IMR-90 (cell line): Measurements from ENCODE around the gene NR4A2. TPM values are rescaled to one million over a fixed set of nuclear protein-coding genes. Genes with fewer than 3 reads are reported as not detected.

ENCODE experiments used
- ATAC-seq: fragments of 200-7000 bp; cut with Tn5 transposase; 2 replicates; pipeline ENCODE4 v1.9.1; 2020; ENCODE audit warnings: low read depth, mild to moderate bottlenecking, moderate library complexity
- BruUV-seq: library from RNA; stranded (reverse); fragments of 400-500 nt; replicated peaks from 2 replicates; lab custom pipeline; 2021; lab: Mats Ljungman, UMichigan
- CTCF ChIA-PET: fragments of 300-600 bp; formaldehyde crosslinking; extraction: SDS; loops from one replicate; lab custom pipeline; 2021; ENCODE audit warnings: antibody characterized with exemption; lab: Yijun Ruan, JAX
- POLR2A ChIA-PET: fragments of 300-600 bp; sonication (Branson Sonifier 250); formaldehyde crosslinking; loops from one replicate; lab custom pipeline; 2022; ENCODE audit warnings: antibody characterized with exemption; ENCODE audit not compliant: unreplicated experiment; lab: Charles Lee
- DNase-seq: peaks from one replicate; pipeline ENCODE4 v3.0.0; 2013
- H2AFZ ChIP-seq: replicated peaks from 2 replicates; pipeline ENCODE3; 2013; ENCODE audit warnings: low read length, mild to moderate bottlenecking; ENCODE audit not compliant: poor library complexity
- H2AK5ac ChIP-seq: 2 replicates; pipeline ENCODE4 v1.6.1; 2013; ENCODE audit warnings: low read depth, low read length, inconsistent platforms
- H2AK9ac ChIP-seq: replicated peaks from 2 replicates; pipeline ENCODE3; 2013; ENCODE audit warnings: mild to moderate bottlenecking, low read depth, low read length, moderate library complexity; ENCODE audit not compliant: poor library complexity
- H2BK120ac ChIP-seq: 2 replicates; pipeline ENCODE4 v1.6.1; 2013; ENCODE audit warnings: low read depth, low read length, inconsistent platforms
- H2BK15ac ChIP-seq: 3 replicates; pipeline ENCODE4 v1.6.1; 2013; ENCODE audit warnings: low read depth, low read length, inconsistent platforms
- H2BK20ac ChIP-seq: 2 replicates; pipeline ENCODE4 v1.6.1; 2013; ENCODE audit warnings: low read depth, mild to moderate bottlenecking, inconsistent platforms, low read length, moderate library complexity
- H2BK5ac ChIP-seq: 2 replicates; pipeline ENCODE4 v1.6.1; 2013; ENCODE audit warnings: mild to moderate bottlenecking, low read depth, low read length, inconsistent platforms; ENCODE audit not compliant: poor library complexity, severe bottlenecking
- H3K14ac ChIP-seq: replicated peaks from 2 replicates; pipeline ENCODE4 v1.6.1; 2013; ENCODE audit warnings: low read depth, low read length, inconsistent platforms
- H3K18ac ChIP-seq: 2 replicates; pipeline ENCODE4 v1.6.1; 2013; ENCODE audit warnings: low read depth, low read length, control low read depth
- H3K23ac ChIP-seq: 2 replicates; pipeline ENCODE4 v1.6.1; 2013; ENCODE audit warnings: low read depth, low read length, inconsistent platforms
- H3K27ac ChIP-seq: 2 replicates; pipeline ENCODE4 v1.5.1; 2013; ENCODE audit warnings: mild to moderate bottlenecking, control low read depth, low read length; ENCODE audit not compliant: insufficient read depth
- H3K27me3 ChIP-seq: 2 replicates; pipeline ENCODE4 v1.6.1; 2013; ENCODE audit warnings: low read length; ENCODE audit not compliant: control insufficient read depth, insufficient read depth
- H3K36me3 ChIP-seq: 2 replicates; pipeline ENCODE4 v1.6.1; 2013; ENCODE audit warnings: low read length, mixed read lengths; ENCODE audit not compliant: control insufficient read depth, insufficient read depth
- H3K4ac ChIP-seq: 2 replicates; pipeline ENCODE4 v1.6.1; 2013; ENCODE audit warnings: low read depth, low read length, inconsistent platforms
- H3K4me1 ChIP-seq: 2 replicates; pipeline ENCODE4 v1.6.1; 2013; ENCODE audit warnings: low read length, mixed read lengths; ENCODE audit not compliant: control insufficient read depth, insufficient read depth
- H3K4me2 ChIP-seq: 2 replicates; pipeline ENCODE4 v1.6.1; 2013; ENCODE audit warnings: low read depth, mild to moderate bottlenecking, control low read depth, low read length, moderate library complexity
- H3K4me3 ChIP-seq: 2 replicates; pipeline ENCODE4 v1.5.1; 2013; ENCODE audit warnings: low read depth, mild to moderate bottlenecking, control low read depth, low read length, moderate library complexity; ENCODE audit not compliant: insufficient read depth
- H3K56ac ChIP-seq: 2 replicates; pipeline ENCODE4 v1.6.1; 2013; ENCODE audit warnings: low read length, inconsistent platforms; ENCODE audit not compliant: insufficient read depth; ENCODE audit errors: extremely low read depth
- H3K79me1 ChIP-seq, 2 experiments: 2 replicates each; pipeline ENCODE4 v1.6.1; 2013; ENCODE audit warnings: low read length in 2 of 2, inconsistent platforms in 1 of 2, low read depth in 1 of 2
- H3K9ac ChIP-seq: 2 replicates; pipeline ENCODE4 v1.6.1; 2013; ENCODE audit warnings: low read depth, low read length, control low read depth
- H3K9me1 ChIP-seq: 2 replicates; pipeline ENCODE4 v1.6.1; 2013; ENCODE audit warnings: low read length, inconsistent platforms; ENCODE audit not compliant: insufficient read depth
- H3K9me3 ChIP-seq: 2 replicates; pipeline ENCODE4 v1.6.1; 2013; ENCODE audit warnings: low read length; ENCODE audit not compliant: control insufficient read depth, insufficient read depth
- H4K20me1 ChIP-seq: 2 replicates; pipeline ENCODE4 v1.6.1; 2013; ENCODE audit warnings: low read length, inconsistent platforms; ENCODE audit not compliant: insufficient read depth
- H4K5ac ChIP-seq: 2 replicates; pipeline ENCODE4 v1.6.1; 2013; ENCODE audit warnings: mild to moderate bottlenecking, low read depth, low read length, control low read depth
- H4K8ac ChIP-seq, 2 experiments: 2 replicates each; pipeline ENCODE4 v1.6.1; 2013; ENCODE audit warnings: low read depth in 2 of 2, low read length in 2 of 2, control low read depth in 1 of 2, inconsistent platforms in 1 of 2
- H4K91ac ChIP-seq: 2 replicates; pipeline ENCODE4 v1.6.1; 2013; ENCODE audit warnings: low read depth, low read length, inconsistent platforms; ENCODE audit not compliant: insufficient read depth
- BHLHE40 ChIP-seq: fragments of 150-350 bp; IDR thresholded peaks from 2 replicates; pipeline ENCODE4 v1.6.1; 2016; ENCODE audit warnings: mild to moderate bottlenecking, low read depth, low read length
- CEBPB ChIP-seq: IDR thresholded peaks from 2 replicates; pipeline ENCODE4 v1.6.1; 2012; ENCODE audit warnings: low read depth, low read length, improper control_type of control experiment
- CHD1 ChIP-seq: IDR thresholded peaks from 2 replicates; pipeline ENCODE4 v1.6.1; 2012; ENCODE audit warnings: low read depth, low read length, improper control_type of control experiment
- CTCF ChIP-seq: conservative IDR thresholded peaks from 2 replicates; pipeline ENCODE4 v1.5.1; 2012; ENCODE audit warnings: mild to moderate bottlenecking, low read depth, low read length, improper control_type of control experiment
- ELK1 ChIP-seq: fragments of 150-350 bp; IDR thresholded peaks from 2 replicates; pipeline ENCODE4 v1.6.1; 2016; ENCODE audit warnings: low read depth, mild to moderate bottlenecking, low read length, moderate library complexity, borderline replicate concordance
- FOS ChIP-seq: fragments of 150-350 bp; IDR thresholded peaks from 2 replicates; pipeline ENCODE4 v1.6.1; 2016; ENCODE audit warnings: low read depth, low read length
- MAFK ChIP-seq: IDR thresholded peaks from 2 replicates; pipeline ENCODE4 v1.6.1; 2012; ENCODE audit warnings: low read depth, low read length, improper control_type of control experiment
- MAZ ChIP-seq: IDR thresholded peaks from 2 replicates; pipeline ENCODE4 v1.6.1; 2012; ENCODE audit warnings: low read depth, mild to moderate bottlenecking, low read length, improper control_type of control experiment, moderate library complexity, borderline replicate concordance
- MXI1 ChIP-seq: IDR thresholded peaks from 2 replicates; pipeline ENCODE4 v1.6.1; 2012; ENCODE audit warnings: low read depth, mild to moderate bottlenecking, low read length, moderate library complexity, borderline replicate concordance
- NFE2L2 ChIP-seq: fragments of 150-350 bp; IDR thresholded peaks from 2 replicates; pipeline ENCODE4 v1.6.1; 2016; ENCODE audit warnings: low read depth, mild to moderate bottlenecking, low read length
- POLR2A ChIP-seq: IDR thresholded peaks from 2 replicates; pipeline ENCODE4 v1.6.1; 2012; ENCODE audit warnings: mild to moderate bottlenecking, low read depth, low read length
- RAD21 ChIP-seq: IDR thresholded peaks from 2 replicates; pipeline ENCODE4 v1.6.1; 2012; ENCODE audit warnings: low read length, improper control_type of control experiment
- RCOR1 ChIP-seq: IDR thresholded peaks from 2 replicates; pipeline ENCODE4 v1.6.1; 2012; ENCODE audit warnings: mild to moderate bottlenecking, low read length, improper control_type of control experiment; ENCODE audit not compliant: insufficient replicate concordance
- RFX5 ChIP-seq: IDR thresholded peaks from 2 replicates; pipeline ENCODE4 v1.8.0; 2012; ENCODE audit warnings: low read depth, mild to moderate bottlenecking, low read length, moderate library complexity
- SMC3 ChIP-seq: fragments of 150-350 bp; IDR thresholded peaks from 2 replicates; pipeline ENCODE4 v1.6.1; 2016; ENCODE audit warnings: low read depth, mild to moderate bottlenecking, antibody characterized with exemption, low read length, moderate library complexity
- USF2 ChIP-seq: fragments of 150-350 bp; IDR thresholded peaks from 2 replicates; pipeline ENCODE4 v1.6.1; 2017; ENCODE audit warnings: mild to moderate bottlenecking, antibody characterized with exemption, low read length, low read depth
- WGBS, 2 experiments: methylation state at CpG; one replicate each; pipeline versions ENCODE4 v1.1.5 to v1.1.7; 2013; ENCODE audit warnings: missing lambda C conversion rate in 2 of 2; ENCODE audit not compliant: insufficient read length in 1 of 2; ENCODE audit errors: extremely low coverage in 2 of 2; 5-methylcytosine and 5-hydroxymethylcytosine counted together
- dilution Hi-C: fragments of 300-500 bp; cut with HindIII; formaldehyde crosslinking; loops from one replicate; pipeline ENCODE4 v1.14.3; 2018; ENCODE audit warnings: low sequenced_read_pairs; ENCODE audit not compliant: unreplicated experiment
- in situ Hi-C: fragments of 300-500 bp; cut with MboI; formaldehyde crosslinking; loops from 3 replicates; pipeline ENCODE4 v1.14.3; 2019; ENCODE audit warnings: low sequenced_read_pairs, inconsistent platforms, mixed read lengths
- intact Hi-C: fragments of 100-400 bp; cut with micrococcal nuclease; formaldehyde crosslinking; loops from 2 replicates; pipeline ENCODE4 v1.10.0; 2022
- polyA plus RNA-seq, 3 experiments: library from polyadenylated mRNA; depleted of rRNA; stranded (reverse); fragments of >200 nt; gene quantifications; 2 replicates each; pipeline ENCODE4 v1.2.3, GENCODE V29; 2012; ENCODE audit warnings: low replicate concordance in 1 of 3
- total RNA-seq: library from RNA; depleted of rRNA; stranded (reverse); fragments of >200 nt; gene quantifications from 2 replicates; pipeline ENCODE4 v1.2.3, GENCODE V29; 2012

NR4A2 gene
- total and polyA plus RNA-seq, 2 of the 4 experiments (the other 2 are of a cell fraction), result 0.72 to 2.3 TPM

GRCh38 chr2:156340377-156340776 is 7.9 kb upstream of the NR4A2 start:
- H2BK20ac ChIP-seq, result no peak overlapping the region
- no peak overlapping the region for H3K27ac ChIP-seq
- H2BK5ac ChIP-seq, result peak overlapping the region; percentile 53
- no peak overlapping the region for H4K91ac ChIP-seq
- no peaks in the 10 kb centered on the region for H3K27me3 ChIP-seq
- H3K36me3 ChIP-seq, result no peaks in the 10 kb centered on the region
- H3K4me3 ChIP-seq, result no peak overlapping the region
- H3K9me3 ChIP-seq, result no peaks in the 10 kb centered on the region
- peak overlapping the region in 1 of 2 experiments; percentile 46; a peak in 1 of 4 replicates for H4K8ac ChIP-seq
- H3K14ac ChIP-seq, result 0 out of 2 replicates have a peak overlapping the region, but pooled peaks have one; percentile 48
- in situ Hi-C loops (loop anchor here (25.0 kb wide), 3 partner anchors 247 to 1522 kb away; no protein-coding TSS in a partner anchor), dilution Hi-C loops (no loop called here), intact Hi-C loops (loop anchor here (2.0 to 5.0 kb wide), 3 partner anchors 96 to 907 kb away; partner anchors contain the start of gene GPD2)
- H3K4me1 ChIP-seq, result no peaks in the 10 kb centered on the region
- POLR2A ChIA-PET, result no interaction called here
- H3K4ac ChIP-seq, result no peak overlapping the region
- no peak for TF ChIP-seq CHD1
- no peak for TF ChIP-seq SMC3
- no peak for TF ChIP-seq RCOR1
- TF ChIP-seq MAFK, result no peak
- no peak for TF ChIP-seq MAZ
- TF ChIP-seq USF2, result no peak
- no peak for TF ChIP-seq POLR2A
- TF ChIP-seq NFE2L2, result no peak
- no peak for TF ChIP-seq RFX5
- TF ChIP-seq ELK1, result no peak
- no peak for TF ChIP-seq MXI1
- no peak for TF ChIP-seq CEBPB
- TF ChIP-seq BHLHE40, result no peak
- no peak for TF ChIP-seq FOS
- no peak for TF ChIP-seq CTCF
- no peak for TF ChIP-seq RAD21
- H3K4me2 ChIP-seq, result peak overlapping the region; percentile 66; the same call in 1 of the 2 replicates
- peak overlapping the region; percentile 85; the same call in 1 of the 2 replicates for H3K23ac ChIP-seq
- no peak overlapping the region; the same call in 2 of the 3 replicates for H2BK15ac ChIP-seq
- WGBS, 2 experiments, result no CpG with 5 or more reads among the region's 1 CpG
- CTCF ChIA-PET, result interaction anchor here (0.7 to 1.3 kb wide), 2 partner anchors 90 to 853 kb away, joined by 3 read pairs; no protein-coding TSS in a partner anchor
- no peak overlapping the region for H2BK120ac ChIP-seq
- no TSS peak for BruUV-seq
- no peaks in the 10 kb centered on the region for H4K20me1 ChIP-seq
- H2AFZ ChIP-seq, result no peak overlapping the region
- no peak for ATAC-seq
- no peak overlapping the region for H4K5ac ChIP-seq
- H3K18ac ChIP-seq, result no peak overlapping the region
- no peak for DNase-seq
- no peak overlapping the region for H2AK9ac ChIP-seq
- peaks cover 8 to 13% of the 10 kb centered on the region in 2 experiments; a peak in 3 of 4 replicates for H3K79me1 ChIP-seq
- H3K9me1 ChIP-seq, result no peaks in the 10 kb centered on the region
- no peak overlapping the region; the same call in 1 of the 2 replicates for H3K9ac ChIP-seq
- no peak overlapping the region for H3K56ac ChIP-seq
- H2AK5ac ChIP-seq, result no peak overlapping the region; the same call in 1 of the 2 replicates
